Activated CD8-positive, alpha-beta T cell treated with anti-CD3 and anti-CD28 coated beads, Interleukin-2, amount 10 ng/mL, durations not matched to agents 7 days and 5 days (primary cell): ENCODE data around the gene SLC5A11. TPM values are rescaled to one million over a fixed set of nuclear protein-coding genes. Genes with fewer than 3 reads are reported as not detected.
"Not testable (repeated sequence)": the region's sequence is repeated elsewhere in the genome, so short reads cannot be mapped to it uniquely, and the experiment has no call there.

Source experiments
- ATAC-seq: fragments of 150-1000 bp; cut with Tn5 transposase; one replicate; pipeline ENCODE4 v1.10.0; 2021; ENCODE audit warnings: moderate library complexity
- CTCF ChIA-PET: fragments of 350-600 bp; sonication (Branson Sonifier 250); formaldehyde crosslinking; loops from one replicate; lab custom pipeline; 2021; ENCODE audit warnings: antibody characterized with exemption; lab: Charles Lee
- POLR2A ChIA-PET: fragments of 350-600 bp; sonication (Branson Sonifier 250); formaldehyde crosslinking; loops from one replicate; lab custom pipeline; 2021; ENCODE audit warnings: antibody characterized with exemption; lab: Charles Lee
- DNase-seq: peaks from one replicate; pipeline ENCODE4 v3.0.0-alpha.2; 2020
- H3K27ac Mint-ChIP-seq: one replicate; pipeline ENCODE4 v1.8.0; 2021; ENCODE audit warnings: mild to moderate bottlenecking, mixed read lengths
- H3K27me3 Mint-ChIP-seq: one replicate; pipeline ENCODE4 v1.8.0; 2021; ENCODE audit warnings: low read depth, mixed read lengths
- H3K36me3 Mint-ChIP-seq: one replicate; pipeline ENCODE4 v1.8.0; 2021; ENCODE audit warnings: low read depth, mixed read lengths
- H3K4me1 Mint-ChIP-seq: one replicate; pipeline ENCODE4 v1.8.0; 2021; ENCODE audit warnings: low read depth, mixed read lengths
- H3K4me3 Mint-ChIP-seq: one replicate; pipeline ENCODE4 v1.8.0; 2021; ENCODE audit warnings: mild to moderate bottlenecking, mixed read lengths
- H3K9me3 Mint-ChIP-seq: one replicate; pipeline ENCODE4 v1.8.0; 2022; ENCODE audit warnings: mixed read lengths; ENCODE audit not compliant: insufficient read depth
- total RNA-seq, 2 experiments: library from RNA; stranded (reverse); gene quantifications; one replicate each; pipeline ENCODE4 v1.2.3, GENCODE V29; 2021

SLC5A11 gene
- total RNA-seq, 2 experiments from 2014 or later, result 0.44 TPM; not detected in 1

DNA sequence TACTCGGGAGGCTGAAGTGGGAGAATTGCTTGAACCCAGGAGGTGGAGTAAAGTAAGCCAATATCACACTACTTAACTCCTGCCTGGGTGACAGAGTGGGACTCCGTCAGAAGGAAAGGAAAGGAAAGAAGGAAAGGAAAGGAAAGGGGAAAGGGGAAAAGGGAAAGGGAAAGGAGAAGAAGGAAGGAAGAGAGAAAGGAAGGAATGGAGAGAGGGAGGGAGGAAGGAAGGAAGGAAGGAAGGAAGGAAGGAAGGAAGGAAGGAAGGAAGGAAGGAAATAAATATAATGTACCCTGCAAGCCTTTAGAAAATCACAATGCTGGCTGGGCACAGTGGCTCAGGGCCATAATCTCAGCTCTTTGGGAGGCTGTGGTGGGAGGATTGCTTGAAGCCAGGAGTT is 27.3 kb downstream of the SLC5A11 start:
- POLR2A ChIA-PET, result no interaction called here
- H3K4me3 Mint-ChIP-seq, result no peak overlapping the region
- H3K36me3 Mint-ChIP-seq, result no peaks in the 10 kb centered on the region
- H3K4me1 Mint-ChIP-seq, result no peaks in the 10 kb centered on the region
- no peak overlapping the region for H3K27ac Mint-ChIP-seq
- no peaks in the 10 kb centered on the region for H3K27me3 Mint-ChIP-seq
- CTCF ChIA-PET, result no interaction called here
- no peaks in the 10 kb centered on the region for H3K9me3 Mint-ChIP-seq
- DNase-seq, result no peak
- ATAC-seq, result no peak

DNA sequence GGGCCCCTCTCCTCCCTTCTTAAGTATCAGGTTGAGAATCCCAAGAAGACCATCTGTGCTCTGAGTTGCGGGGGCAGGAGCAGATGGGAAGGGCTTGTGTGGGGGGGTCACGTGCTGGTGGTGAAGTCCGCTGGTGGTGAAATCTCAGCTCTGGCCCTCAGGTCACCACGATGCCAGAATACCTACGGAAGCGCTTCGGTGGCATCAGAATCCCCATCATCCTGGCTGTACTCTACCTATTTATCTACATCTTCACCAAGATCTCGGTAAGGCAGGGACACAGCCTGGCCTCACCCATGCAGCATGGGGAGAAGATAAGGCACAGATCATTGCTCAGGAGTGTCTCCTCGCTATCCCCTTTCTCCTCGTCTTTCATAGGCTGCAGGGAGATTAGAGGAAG is 29.7 kb downstream of the SLC5A11 start:
- DNase-seq, result no peak
- no peak for ATAC-seq
- Mint-ChIP-seq H3K27me3 (no peaks in the 10 kb centered on the region), H3K36me3 (no peaks in the 10 kb centered on the region), H3K4me1 (no peaks in the 10 kb centered on the region), H3K4me3 (no peak overlapping the region), H3K9me3 (no peaks in the 10 kb centered on the region), H3K27ac (no peak overlapping the region)
- ChIA-PET CTCF (no interaction called here), POLR2A (no interaction called here)

- no peaks in the 10 kb centered on the region for H3K27me3 Mint-ChIP-seq
- ChIA-PET POLR2A (no interaction called here), CTCF (no interaction called here)
- no peak for ATAC-seq
- no peaks in the 10 kb centered on the region for H3K4me1 Mint-ChIP-seq
- no peaks in the 10 kb centered on the region for H3K36me3 Mint-ChIP-seq
- H3K4me3 Mint-ChIP-seq, result no peak overlapping the region
- DNase-seq, result no peak
- no peak overlapping the region for H3K27ac Mint-ChIP-seq
- no peaks in the 10 kb centered on the region for H3K9me3 Mint-ChIP-seq
These were observed 30.5 kb downstream of the SLC5A11 start for GRCh38 chr16:24876231-24876630.

DNA sequence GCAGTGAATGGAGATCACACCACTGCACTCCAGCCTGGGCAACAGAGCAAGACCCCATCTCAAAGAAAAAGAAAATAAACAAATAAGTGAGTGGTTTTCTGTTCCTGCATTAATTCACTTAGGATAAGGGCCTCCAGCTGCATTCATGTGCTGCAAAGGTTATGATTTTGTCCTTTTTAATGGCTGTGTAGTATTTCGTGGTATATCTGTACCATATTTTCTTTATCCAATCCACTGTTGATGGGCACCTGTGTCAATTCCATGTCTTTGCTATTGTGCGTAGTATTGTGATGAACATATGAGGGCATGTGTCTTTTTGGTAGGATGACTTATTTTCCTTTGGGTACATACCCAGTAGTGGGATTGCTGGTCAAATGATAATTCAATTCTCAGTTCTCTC is 33.9 kb downstream of the SLC5A11 start:
- Mint-ChIP-seq H3K4me3 (no peak overlapping the region), H3K4me1 (no peaks in the 10 kb centered on the region), H3K36me3 (no peaks in the 10 kb centered on the region), H3K27ac (no peak overlapping the region), H3K27me3 (no peaks in the 10 kb centered on the region), H3K9me3 (no peaks in the 10 kb centered on the region)
- ATAC-seq, result no peak
- CTCF ChIA-PET, result no interaction called here
- DNase-seq, result no peak
- POLR2A ChIA-PET, result no interaction called here

- peaks cover 7% of the 10 kb centered on the region for H3K27me3 Mint-ChIP-seq
- no peak overlapping the region for H3K4me3 Mint-ChIP-seq
- no peak overlapping the region for H3K27ac Mint-ChIP-seq
- no peaks in the 10 kb centered on the region for H3K9me3 Mint-ChIP-seq
- no peaks in the 10 kb centered on the region for H3K36me3 Mint-ChIP-seq
- H3K4me1 Mint-ChIP-seq, result no peaks in the 10 kb centered on the region
- DNase-seq (no peak), ATAC-seq (no peak)
- POLR2A ChIA-PET, result no interaction called here
- CTCF ChIA-PET, result no interaction called here
These were observed 38.0 kb downstream of the SLC5A11 start for GRCh38 chr16:24883714-24884151.

DNA sequence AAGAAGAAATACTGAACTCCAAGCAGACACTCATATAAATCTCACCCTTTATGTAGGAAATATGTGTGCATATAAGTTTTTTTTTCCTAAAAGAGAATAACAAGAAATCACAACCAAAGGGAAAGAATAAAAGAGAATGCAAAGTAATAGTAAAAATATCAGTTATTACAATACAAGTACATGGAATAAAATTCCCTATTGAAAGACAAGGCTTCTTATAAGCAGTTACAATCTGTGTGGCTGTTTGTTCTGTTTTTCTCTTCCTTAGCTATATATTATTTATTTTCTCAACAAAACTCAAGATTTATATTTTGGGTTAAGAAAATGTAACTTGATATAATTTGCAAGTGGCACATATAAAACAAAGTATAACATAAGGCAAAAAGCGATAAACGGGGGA is 41.7 kb downstream of the SLC5A11 start:
- CTCF ChIA-PET, result no interaction called here
- no peak overlapping the region for H3K27ac Mint-ChIP-seq
- peaks cover 10% of the 10 kb centered on the region for H3K27me3 Mint-ChIP-seq
- POLR2A ChIA-PET, result no interaction called here
- H3K4me1 Mint-ChIP-seq, result no peaks in the 10 kb centered on the region
- no peaks in the 10 kb centered on the region for H3K9me3 Mint-ChIP-seq
- no peak for ATAC-seq
- no peaks in the 10 kb centered on the region for H3K36me3 Mint-ChIP-seq
- no peak overlapping the region for H3K4me3 Mint-ChIP-seq
- DNase-seq, result no peak

- Mint-ChIP-seq H3K9me3 (no peaks in the 10 kb centered on the region), H3K4me1 (no peaks in the 10 kb centered on the region), H3K36me3 (no peaks in the 10 kb centered on the region), H3K27me3 (peaks cover 10% of the 10 kb centered on the region), H3K27ac (no peak overlapping the region), H3K4me3 (no peak overlapping the region)
- POLR2A ChIA-PET, result no interaction called here
- ATAC-seq, result no peak
- CTCF ChIA-PET, result no interaction called here
- no peak for DNase-seq
These were observed 45.0 kb downstream of the SLC5A11 start for GRCh38 chr16:24890746-24891145.

DNA sequence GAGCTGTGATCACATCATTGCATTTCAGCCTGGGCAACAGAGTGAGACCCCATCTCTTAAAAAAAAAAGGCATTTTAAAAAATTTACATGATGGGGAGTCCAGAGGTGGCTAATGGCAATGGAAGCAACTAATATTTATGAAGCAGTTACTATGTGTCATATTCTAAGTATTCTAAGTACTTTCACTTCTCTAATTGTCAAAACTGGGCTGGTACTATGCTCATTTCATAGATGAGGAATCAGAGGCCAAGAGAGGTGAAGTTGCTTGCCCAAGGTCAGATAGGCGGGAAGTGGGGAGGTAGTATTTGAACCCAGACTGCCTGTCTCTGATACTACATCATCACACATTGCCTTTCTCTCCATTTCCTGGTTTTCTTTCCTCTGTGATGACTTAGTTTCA is 50.7 kb downstream of the SLC5A11 start:
- no peaks in the 10 kb centered on the region for H3K4me1 Mint-ChIP-seq
- H3K36me3 Mint-ChIP-seq, result no peaks in the 10 kb centered on the region
- CTCF ChIA-PET, result interaction anchor here (0.5 kb wide), 1 partner anchor 8 kb away, joined by 3 read pairs; no protein-coding TSS in a partner anchor
- no peak overlapping the region for H3K4me3 Mint-ChIP-seq
- no peaks in the 10 kb centered on the region for H3K27me3 Mint-ChIP-seq
- POLR2A ChIA-PET, result no interaction called here
- H3K9me3 Mint-ChIP-seq, result no peaks in the 10 kb centered on the region
- no peak for ATAC-seq
- H3K27ac Mint-ChIP-seq, result no peak overlapping the region
- no peak for DNase-seq

GRCh38 chr16:24897522-24897921 is 51.8 kb downstream of the SLC5A11 start:
- H3K9me3 Mint-ChIP-seq, H3K4me1 Mint-ChIP-seq, POLR2A ChIA-PET, H3K4me3 Mint-ChIP-seq, DNase-seq, H3K36me3 Mint-ChIP-seq, H3K27me3 Mint-ChIP-seq, ATAC-seq, H3K27ac Mint-ChIP-seq: not testable (repeated sequence)
- CTCF ChIA-PET, result interaction anchor here (0.9 kb wide), 1 partner anchor 9 kb away, joined by 3 read pairs; no protein-coding TSS in a partner anchor

GRCh38 chr16:24900230-24900629 is 54.5 kb downstream of the SLC5A11 start:
- H3K4me3 Mint-ChIP-seq, result no peak overlapping the region
- CTCF ChIA-PET, result no interaction called here
- H3K9me3 Mint-ChIP-seq, result no peaks in the 10 kb centered on the region
- POLR2A ChIA-PET, result interaction anchor here (1.4 kb wide), 1 partner anchor 12 kb away, joined by 3 read pairs; no protein-coding TSS in a partner anchor
- no peaks in the 10 kb centered on the region for H3K27me3 Mint-ChIP-seq
- H3K36me3 Mint-ChIP-seq, result no peaks in the 10 kb centered on the region
- H3K4me1 Mint-ChIP-seq, result no peaks in the 10 kb centered on the region
- ATAC-seq, result no peak
- DNase-seq, result no peak
- no peak overlapping the region for H3K27ac Mint-ChIP-seq

DNA sequence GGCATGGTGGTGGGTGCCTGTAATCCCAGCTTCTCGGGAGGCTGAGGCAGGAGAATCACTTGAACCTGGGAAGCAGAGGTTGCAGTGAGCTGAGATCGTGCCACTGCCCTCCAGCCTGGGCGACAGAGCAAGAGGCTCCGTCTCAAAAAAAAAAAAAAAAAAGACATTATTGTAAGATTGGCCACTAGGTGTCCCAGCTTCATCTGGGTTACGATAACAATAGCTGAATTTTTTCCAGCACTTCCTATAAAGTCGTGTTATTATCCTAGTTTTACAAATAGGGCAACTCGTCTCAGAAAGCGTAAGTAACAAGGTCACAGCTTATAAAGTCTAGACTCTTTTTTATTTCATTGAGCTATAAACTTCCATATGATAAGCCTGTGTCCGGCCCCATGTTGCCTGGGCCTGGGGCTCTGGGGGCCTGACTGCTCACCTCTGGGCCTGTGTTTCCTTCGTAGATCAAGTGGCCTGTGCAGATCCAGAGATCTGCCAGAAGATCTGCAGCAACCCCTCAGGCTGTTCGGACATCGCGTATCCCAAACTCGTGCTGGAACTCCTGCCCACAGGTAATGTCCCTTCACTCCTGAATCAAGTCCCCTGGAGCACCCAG is 60.5 kb downstream of the SLC5A11 start:
- Mint-ChIP-seq H3K4me1 (no peaks in the 10 kb centered on the region), H3K27me3 (no peaks in the 10 kb centered on the region), H3K36me3 (no peaks in the 10 kb centered on the region), H3K9me3 (no peaks in the 10 kb centered on the region), H3K27ac (no peak overlapping the region), H3K4me3 (no peak overlapping the region)
- ChIA-PET CTCF (interaction anchor here (0.5 to 1.9 kb wide), 7 partner anchors 9 to 339 kb away, joined by 3 to 4 read pairs (median 3); no protein-coding TSS in a partner anchor), POLR2A (no interaction called here)
- ATAC-seq, result no peak
- DNase-seq, result no peak

DNA sequence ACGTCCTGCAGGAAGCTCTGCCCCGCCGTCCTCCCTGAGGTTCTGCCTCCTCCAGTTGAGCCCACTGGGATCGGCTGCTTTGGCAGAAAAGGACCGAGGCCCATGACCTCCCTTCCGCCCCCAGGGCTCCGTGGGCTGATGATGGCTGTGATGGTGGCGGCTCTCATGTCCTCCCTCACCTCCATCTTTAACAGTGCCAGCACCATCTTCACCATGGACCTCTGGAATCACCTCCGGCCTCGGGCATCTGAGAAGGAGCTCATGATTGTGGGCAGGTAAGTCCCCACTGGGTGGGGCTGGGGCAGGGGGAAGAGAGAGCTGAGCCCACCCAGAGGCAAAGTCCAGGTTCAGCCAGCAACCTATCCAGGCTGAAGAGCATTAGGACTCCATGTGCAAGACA is 61.1 kb downstream of the SLC5A11 start:
- Mint-ChIP-seq H3K4me1 (no peaks in the 10 kb centered on the region), H3K27me3 (no peaks in the 10 kb centered on the region), H3K4me3 (no peak overlapping the region), H3K27ac (no peak overlapping the region), H3K36me3 (no peaks in the 10 kb centered on the region), H3K9me3 (no peaks in the 10 kb centered on the region)
- DNase-seq (no peak), ATAC-seq (no peak)
- ChIA-PET CTCF (interaction anchor here (0.7 to 1.9 kb wide), 5 partner anchors 9 to 339 kb away, joined by 3 to 4 read pairs (median 4); no protein-coding TSS in a partner anchor), POLR2A (no interaction called here)

GRCh38 chr16:24908716-24909115 is 63.0 kb downstream of the SLC5A11 start:
- DNase-seq (no peak), ATAC-seq (no peak)
- no peaks in the 10 kb centered on the region for H3K36me3 Mint-ChIP-seq
- H3K4me1 Mint-ChIP-seq, result no peaks in the 10 kb centered on the region
- H3K9me3 Mint-ChIP-seq, result no peaks in the 10 kb centered on the region
- H3K27me3 Mint-ChIP-seq, result no peaks in the 10 kb centered on the region
- CTCF ChIA-PET, result no interaction called here
- H3K4me3 Mint-ChIP-seq, result no peak overlapping the region
- H3K27ac Mint-ChIP-seq, result no peak overlapping the region
- POLR2A ChIA-PET, result no interaction called here
